Measurements from ENCODE around the gene ZYG11B.

- TF ChIP-seq, protein P1, sequence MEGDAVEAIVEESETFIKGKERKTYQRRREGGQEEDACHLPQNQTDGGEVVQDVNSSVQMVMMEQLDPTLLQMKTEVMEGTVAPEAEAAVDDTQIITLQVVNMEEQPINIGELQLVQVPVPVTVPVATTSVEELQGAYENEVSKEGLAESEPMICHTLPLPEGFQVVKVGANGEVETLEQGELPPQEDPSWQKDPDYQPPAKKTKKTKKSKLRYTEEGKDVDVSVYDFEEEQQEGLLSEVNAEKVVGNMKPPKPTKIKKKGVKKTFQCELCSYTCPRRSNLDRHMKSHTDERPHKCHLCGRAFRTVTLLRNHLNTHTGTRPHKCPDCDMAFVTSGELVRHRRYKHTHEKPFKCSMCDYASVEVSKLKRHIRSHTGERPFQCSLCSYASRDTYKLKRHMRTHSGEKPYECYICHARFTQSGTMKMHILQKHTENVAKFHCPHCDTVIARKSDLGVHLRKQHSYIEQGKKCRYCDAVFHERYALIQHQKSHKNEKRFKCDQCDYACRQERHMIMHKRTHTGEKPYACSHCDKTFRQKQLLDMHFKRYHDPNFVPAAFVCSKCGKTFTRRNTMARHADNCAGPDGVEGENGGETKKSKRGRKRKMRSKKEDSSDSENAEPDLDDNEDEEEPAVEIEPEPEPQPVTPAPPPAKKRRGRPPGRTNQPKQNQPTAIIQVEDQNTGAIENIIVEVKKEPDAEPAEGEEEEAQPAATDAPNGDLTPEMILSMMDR (IDR thresholded peaks at IDR 0.05; ENCODE audit: extremely low read depth in 1 of 2, insufficient read depth in 1 of 2, low read depth in 1 of 2, low read length in 2 of 2), result no peak
- TF ChIP-seq POLR2A (IDR thresholded peaks at IDR 0.05; ENCODE audit: low read depth, low read length), result no peak
- no peak for TF ChIP-seq EZH2 (IDR thresholded peaks at IDR 0.05; ENCODE audit: borderline replicate concordance, low read depth, low read length, severe bottlenecking)
- TF ChIP-seq JUN (IDR thresholded peaks at IDR 0.05; ENCODE audit: borderline replicate concordance, insufficient read depth, insufficient read length, low read depth), result no peak
- no peak for TF ChIP-seq POLR2AphosphoS5 (IDR thresholded peaks at IDR 0.05; ENCODE audit: insufficient read depth, low read depth, low read length)
- no peak for TF ChIP-seq MYC (IDR thresholded peaks at IDR 0.05; ENCODE audit: low read depth, low read length)
- TF ChIP-seq FOS (IDR thresholded peaks at IDR 0.05; ENCODE audit: borderline replicate concordance, insufficient read depth, low read length), result no peak
These were observed 369 bp upstream of the ZYG11B start for GRCh38 chr1:52725903-52726264.
